Fibroblast of the aortic adventitia (primary cell): Measurements from ENCODE around the gene NUP93. TPM values are rescaled to one million over a fixed set of nuclear protein-coding genes. Genes with fewer than 3 reads are reported as not detected.

ENCODE experiments used
- DNase-seq: peaks from one replicate; pipeline ENCODE4 v3.0.0-alpha.2; 2010; ENCODE audit warnings: low read depth
- H3K4me3 ChIP-seq: 2 replicates; pipeline ENCODE4 v1.5.1; 2011; ENCODE audit warnings: low read depth, mild to moderate bottlenecking, control low read depth, low read length, moderate library complexity
- CTCF ChIP-seq: IDR thresholded peaks from 2 replicates; pipeline ENCODE4 v1.5.1; 2011; ENCODE audit warnings: mild to moderate bottlenecking, low read length, control low read depth, inconsistent platforms; ENCODE audit not compliant: insufficient read depth
- total RNA-seq: library from RNA; depleted of rRNA; stranded (reverse); fragments of >200 nt; gene quantifications from 2 replicates; pipeline ENCODE4 v1.2.3, GENCODE V29; 2012; ENCODE audit warnings: low replicate concordance

Gene NUP93
- total RNA-seq, 1 donor: 45.5 TPM

- DNase-seq: no peak
- H3K4me3 ChIP-seq: no peak overlapping the region
- TF ChIP-seq CTCF: no peak
Measured at GRCh38 chr16:56876048-56876447, 146.1 kb downstream of the NUP93 start.

- no peak for TF ChIP-seq CTCF
- DNase-seq: no peak
- H3K4me3 ChIP-seq: no peak overlapping the region
Measured at GRCh38 chr16:56877486-56878182, 147.7 kb downstream of the NUP93 start.

- TF ChIP-seq CTCF: no peak
- no peak overlapping the region for H3K4me3 ChIP-seq
- no peak for DNase-seq
Measured at GRCh38 chr16:56878282-56878854, 148.4 kb downstream of the NUP93 start.

- DNase-seq: no peak
- H3K4me3 ChIP-seq: no peak overlapping the region
- no peak for TF ChIP-seq CTCF
Measured at GRCh38 chr16:56879276-56879675, 149.3 kb downstream of the NUP93 start.

- TF ChIP-seq CTCF: no peak
- DNase-seq: no peak
Measured at GRCh38 chr16:56880176-56880575, 150.2 kb downstream of the NUP93 start.

GRCh38 chr16:56880685-56881084, 150.8 kb downstream of the NUP93 start:
- no peak for DNase-seq
- H3K4me3 ChIP-seq: no peak overlapping the region
- TF ChIP-seq CTCF: no peak

More at GRCh38 chr16:56880176-56880575, 150.2 kb downstream of the NUP93 start:
- no peak overlapping the region for H3K4me3 ChIP-seq
